Colon (tissue), 2 donors: ENCODE measurements around the gene MARVELD1.
"Not testable (repeated sequence)": the region's sequence is repeated elsewhere in the genome, so short reads cannot be mapped to it uniquely, and the experiment has no call there.

Source experiments
- FAIRE-seq: peaks from 2 replicates; lab custom pipeline; 2012; peaks lifted over from hg19 to GRCh38; lab: Jason Lieb, UNC
- donor health status: control.
- donor health status: control.

Gene MARVELD1

DNA sequence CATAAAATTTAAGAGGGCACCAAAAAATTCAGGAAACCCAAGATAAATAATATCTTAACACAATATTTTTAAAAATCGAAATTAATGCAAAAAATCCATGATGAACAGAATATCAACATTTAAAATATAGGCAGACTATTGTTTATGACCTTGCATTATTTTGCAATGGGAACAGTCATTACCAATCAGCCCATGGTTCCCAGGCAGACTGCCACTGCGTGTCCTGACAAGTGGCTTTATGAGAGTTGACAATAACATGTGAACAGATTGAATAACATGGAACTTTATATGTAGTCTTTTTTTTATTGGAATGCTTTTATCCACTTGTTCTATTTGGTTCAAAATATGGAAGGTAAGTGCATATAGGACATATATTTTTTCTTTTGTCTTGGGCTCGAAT is 23.4 kb upstream of the MARVELD1 start:
- no peak for FAIRE-seq

DNA sequence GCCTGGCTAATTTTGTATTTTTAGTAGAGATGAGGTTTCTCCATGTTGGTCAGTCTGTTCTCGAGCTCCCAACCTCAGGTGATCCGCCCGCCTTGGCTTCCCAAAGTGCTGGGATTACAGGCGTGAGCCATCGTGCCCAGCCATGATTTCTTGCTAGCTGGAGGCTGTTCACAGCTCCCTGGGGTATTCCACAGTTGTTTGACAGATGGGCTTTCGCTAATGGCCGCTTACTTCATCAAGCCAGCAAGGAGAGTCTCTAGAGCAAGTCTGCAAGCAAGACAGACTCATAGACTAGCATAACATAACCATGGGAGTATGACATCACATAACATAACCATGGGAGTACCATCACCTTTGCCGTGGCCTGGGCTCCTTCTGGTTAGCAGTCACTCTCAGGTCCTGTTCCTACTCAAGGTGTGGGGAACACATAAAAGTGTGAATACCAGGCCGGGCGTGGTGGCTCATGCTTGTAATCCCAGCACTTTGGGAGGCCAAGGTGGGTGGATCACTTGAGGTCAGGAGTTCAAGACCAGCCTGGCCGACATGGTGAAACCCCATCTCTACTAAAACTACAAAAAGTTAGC is 15.4 kb upstream of the MARVELD1 start:
- FAIRE-seq: not testable (repeated sequence)

DNA sequence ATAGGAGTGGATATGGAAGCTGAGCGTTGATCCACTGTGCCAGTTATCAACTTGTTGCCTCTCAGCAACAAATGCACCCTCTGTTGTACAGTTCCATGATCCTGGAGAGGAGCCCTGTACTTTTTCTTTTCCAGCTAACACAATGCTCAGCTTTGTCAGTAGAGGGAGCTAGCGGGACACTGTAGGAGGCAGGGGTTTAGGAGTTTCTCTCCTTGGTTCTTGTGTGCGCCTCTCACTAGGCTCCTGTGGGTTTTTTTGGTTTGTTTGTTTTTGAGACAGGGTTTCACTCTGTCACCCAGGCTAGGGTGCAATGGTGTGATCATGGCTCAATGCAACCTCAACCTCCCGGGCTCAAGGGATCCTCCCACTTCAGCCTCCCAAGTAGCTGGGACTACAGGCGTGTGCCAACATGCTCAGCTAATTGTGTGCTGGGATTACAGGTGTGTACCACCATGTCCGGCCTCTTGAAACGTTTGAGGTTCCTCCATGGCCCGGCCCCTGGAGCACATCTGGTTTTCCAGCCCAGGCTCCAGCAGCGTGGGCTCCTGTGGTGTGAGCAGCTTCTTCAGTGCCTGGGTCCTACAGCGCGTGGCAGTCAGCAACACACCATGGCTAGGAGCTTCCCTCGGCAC is 12.0 kb upstream of the MARVELD1 start:
- FAIRE-seq: no peak

DNA sequence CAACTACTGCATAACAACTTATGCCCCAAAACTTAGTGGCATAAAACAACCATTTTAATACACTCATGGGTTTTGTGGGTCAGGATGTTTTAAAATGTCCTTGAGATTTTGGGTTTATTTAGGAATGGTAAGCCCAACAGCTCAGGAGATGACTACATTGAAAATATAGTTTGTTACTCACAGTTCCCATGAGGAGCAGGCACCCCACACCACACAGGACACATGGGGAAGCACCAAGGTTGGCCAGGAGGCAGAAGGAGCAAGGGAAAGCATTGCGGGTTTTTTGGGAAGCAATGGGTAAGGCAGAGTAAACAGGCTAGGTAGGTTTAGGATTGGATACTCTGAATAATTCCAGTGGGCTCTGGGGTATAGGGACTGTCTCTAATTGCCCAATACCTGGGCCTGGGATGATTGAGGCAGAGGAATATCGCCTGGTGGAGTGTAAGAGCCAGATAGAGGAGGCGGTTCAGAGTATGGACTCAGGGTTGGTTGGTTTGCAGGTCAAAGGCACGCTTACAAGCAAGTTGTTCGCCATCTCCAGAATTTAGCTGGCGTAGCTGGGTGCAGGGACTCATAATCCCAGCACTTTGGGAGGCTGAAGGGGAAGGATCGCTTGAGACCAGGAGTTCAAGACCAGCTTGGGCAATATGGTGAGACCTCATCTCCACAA is 10.0 kb upstream of the MARVELD1 start:
- FAIRE-seq: no peak

DNA sequence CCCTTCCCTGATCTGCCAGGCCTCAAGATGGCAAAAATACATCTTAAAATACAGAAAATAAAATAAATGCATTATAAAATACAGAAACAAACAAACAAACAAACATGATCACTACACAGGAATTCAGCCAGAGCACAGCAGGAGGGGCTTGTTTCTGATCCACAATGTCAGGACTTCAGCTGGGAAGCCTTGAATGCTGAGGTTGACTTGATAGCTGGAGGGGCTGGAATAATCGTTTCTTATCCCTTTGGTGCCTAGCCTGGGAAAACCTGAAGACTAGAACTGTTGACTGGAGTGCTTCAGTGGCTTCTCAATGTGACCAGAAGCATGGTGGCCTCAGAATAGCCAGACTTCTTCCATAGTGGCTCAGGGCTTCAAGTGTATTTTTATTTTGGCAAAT is 9.2 kb upstream of the MARVELD1 start:
- FAIRE-seq: no peak

DNA sequence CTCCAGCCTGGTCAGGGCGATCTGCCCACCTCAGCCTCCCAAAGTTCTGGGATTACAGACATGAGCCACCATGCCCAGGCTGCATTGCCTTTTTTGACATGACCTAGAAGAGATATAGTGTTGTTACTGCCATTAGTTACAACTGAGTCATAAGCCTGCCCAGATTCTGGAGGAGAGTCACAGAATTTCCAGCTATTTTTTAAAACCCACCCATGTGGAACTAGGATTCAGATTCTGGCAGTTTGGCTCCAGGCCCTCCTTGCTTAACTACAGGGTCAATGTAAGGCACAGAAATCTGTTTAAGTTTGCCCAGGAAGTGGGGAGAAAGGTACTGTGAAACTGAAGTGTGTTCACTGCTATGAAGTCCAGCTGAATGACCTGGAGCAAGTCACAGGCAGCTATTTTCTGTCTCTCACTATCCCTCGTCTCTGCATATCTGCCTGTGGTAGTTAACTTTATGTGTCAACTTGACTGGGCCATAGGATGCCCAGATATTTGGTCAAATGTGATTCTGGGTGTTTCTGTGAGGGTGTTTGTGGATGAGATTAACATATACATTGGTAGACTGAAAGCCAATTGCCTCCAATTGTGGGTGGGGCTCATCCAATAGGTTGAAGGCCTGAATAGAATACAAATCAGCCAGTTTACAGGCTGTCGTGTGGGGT is 8.4 kb upstream of the MARVELD1 start:
- FAIRE-seq: no peak

DNA sequence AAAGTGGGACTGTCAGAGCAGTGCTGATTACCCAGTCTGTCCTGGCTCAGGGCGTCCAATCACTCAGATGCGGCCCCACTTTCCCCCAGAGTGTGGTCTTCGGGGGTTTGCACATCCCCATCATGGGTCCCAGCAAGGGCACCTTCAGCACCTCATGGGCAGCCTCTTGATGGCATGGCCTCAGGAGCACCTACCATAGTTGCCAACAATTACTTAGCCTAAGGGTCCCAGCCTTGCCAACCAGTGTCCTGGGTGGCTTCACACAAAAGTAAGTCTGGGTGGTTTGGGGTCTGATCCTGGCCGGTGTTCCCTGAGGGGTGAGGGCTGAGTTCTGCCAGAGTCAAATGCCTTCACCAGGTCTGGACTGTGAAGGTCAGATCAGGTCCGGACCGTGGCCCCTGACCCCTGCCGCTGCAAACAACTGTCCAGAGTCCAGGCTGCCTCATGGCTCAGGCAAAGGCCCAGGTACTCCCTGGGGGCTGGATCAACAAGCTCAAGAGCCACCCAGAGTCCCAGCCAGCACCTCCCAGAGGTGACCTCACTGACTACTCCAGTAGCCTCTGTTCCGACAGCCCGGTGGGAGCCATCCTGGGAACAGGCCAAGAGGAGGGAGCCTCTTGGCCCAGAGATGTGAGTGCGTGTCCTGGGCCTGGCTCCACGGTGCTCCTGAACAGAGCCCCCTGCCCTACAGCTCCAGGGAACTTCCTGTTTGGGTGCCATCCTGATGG is 6.2 kb upstream of the MARVELD1 start:
- FAIRE-seq: no peak

DNA sequence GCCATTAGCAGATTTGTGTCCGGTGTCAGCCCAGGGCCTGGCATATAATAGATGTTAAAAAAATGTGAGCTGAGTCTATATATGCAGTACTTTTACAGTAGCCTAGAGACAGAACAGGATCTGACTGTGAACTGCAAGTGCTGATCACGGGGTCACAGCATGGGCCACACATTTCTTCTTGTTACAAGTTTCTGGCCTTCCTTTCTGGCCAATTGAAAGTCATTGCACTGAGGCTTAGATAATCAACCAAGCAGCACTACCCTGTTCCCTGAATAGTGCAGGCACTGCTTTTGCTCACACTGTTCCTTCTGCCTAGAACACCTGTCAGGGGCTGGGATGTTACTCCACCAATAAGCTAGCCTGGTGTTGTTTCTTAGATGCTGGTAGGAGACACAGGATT is 5.4 kb upstream of the MARVELD1 start:
- FAIRE-seq: no peak

DNA sequence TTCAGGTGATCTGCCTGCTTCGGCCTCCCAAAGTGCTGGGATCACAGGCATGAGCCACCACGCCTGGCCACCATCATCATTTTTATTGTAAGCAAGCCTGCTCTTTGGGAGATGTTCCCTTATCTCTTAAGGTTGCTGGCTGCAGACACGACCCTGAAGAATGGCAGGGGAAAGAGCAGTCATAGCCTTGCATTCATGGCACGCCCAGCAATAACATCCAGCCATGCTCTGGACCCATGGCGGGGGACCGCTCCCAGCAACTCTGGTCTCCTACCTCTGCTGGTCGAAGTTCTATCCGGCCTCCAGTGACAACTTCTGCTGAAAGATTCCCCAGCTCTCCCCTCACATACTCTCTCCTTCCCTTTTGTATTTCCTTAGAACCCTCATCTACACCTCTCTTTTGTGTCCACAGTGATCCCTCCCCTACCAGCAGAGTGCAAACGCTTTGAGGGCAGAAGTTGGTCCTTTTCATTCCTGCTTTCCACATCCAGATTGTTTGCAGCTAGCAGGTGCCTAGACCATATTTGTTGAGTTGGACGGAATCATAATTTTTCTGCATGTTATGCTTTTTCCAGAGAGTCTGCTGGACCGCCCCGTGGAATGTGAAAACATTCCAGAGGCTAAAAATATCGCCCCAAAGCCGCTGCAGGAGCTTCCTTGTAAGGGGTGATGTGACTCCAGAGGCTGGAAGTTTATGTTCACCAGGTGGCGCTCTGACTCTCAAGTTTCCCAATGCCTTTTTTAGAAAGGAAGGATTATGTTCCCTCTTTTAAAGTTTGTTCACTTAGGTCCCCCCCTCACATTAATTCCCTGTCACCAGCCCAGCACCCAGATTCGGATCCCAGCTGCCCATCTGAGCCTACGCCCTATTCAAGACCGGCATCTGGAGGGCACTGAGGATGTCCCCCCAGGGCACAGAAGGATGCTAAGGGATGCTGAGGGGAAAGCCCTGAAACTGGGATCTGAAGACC is 4.3 kb upstream of the MARVELD1 start:
- FAIRE-seq: no peak

DNA sequence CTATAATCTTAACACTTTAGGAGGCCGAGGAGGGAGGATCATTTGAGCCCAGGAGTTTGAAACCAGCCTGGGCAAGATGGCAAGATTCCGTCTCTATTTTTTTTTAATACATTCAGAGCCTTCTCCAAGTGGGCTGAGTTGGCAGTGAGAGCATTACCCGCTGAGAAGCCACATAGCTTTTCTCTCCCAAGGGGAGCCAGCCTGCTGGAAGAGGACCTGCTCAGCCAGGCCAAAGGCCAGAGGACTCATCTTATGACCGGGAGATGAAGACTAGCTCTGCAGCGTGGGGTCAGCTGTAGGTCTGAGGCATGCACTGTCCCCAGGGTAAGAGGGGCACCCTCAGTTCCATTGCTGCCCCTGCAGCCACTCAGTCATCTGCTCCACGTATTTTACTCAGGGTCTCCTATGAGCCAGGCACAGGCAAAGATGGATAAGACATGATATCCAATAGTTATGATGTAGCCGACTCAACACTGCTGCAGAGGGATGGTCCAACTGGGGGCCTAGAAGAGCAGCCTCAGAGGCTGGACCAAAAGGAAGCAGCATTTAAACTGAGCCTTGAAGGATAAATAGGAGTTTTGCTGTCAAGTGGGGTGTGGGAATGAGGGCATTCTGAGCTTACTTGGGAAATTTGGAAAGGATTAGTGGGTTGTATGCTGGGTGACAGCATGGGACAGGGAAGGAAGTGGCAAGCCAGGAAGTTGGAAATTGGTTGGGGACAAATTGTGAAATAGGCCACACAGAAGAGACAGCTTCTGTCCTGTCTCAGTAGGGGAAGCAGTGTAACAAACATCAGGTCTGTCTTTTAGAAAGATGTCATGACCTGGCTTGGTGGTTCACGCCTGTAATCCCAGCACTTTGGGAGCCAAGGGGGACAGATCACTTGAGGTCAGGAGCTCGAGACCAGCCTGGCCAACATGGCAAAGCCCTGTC is 1.6 kb upstream of the MARVELD1 start:
- no peak for FAIRE-seq

DNA sequence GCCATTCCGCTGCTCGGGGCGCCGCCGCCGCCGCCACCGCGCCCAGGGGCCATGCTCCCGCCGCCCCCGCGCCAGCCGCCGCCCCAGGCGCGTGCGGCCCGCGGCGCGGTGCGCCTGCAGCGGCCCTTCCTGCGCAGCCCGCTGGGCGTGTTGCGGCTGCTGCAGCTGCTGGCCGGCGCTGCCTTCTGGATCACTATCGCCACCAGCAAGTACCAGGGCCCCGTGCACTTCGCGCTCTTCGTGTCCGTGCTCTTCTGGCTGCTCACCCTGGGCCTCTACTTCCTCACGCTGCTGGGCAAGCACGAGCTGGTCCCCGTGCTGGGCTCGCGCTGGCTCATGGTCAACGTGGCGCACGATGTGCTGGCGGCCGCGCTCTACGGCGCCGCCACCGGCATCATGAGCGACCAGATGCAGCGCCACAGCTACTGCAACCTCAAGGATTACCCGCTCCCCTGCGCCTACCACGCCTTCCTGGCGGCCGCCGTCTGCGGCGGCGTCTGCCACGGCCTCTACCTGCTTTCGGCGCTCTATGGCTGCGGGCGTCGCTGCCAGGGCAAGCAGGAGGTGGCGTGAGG is 383 bp downstream of the MARVELD1 start:
- FAIRE-seq: no peak

DNA sequence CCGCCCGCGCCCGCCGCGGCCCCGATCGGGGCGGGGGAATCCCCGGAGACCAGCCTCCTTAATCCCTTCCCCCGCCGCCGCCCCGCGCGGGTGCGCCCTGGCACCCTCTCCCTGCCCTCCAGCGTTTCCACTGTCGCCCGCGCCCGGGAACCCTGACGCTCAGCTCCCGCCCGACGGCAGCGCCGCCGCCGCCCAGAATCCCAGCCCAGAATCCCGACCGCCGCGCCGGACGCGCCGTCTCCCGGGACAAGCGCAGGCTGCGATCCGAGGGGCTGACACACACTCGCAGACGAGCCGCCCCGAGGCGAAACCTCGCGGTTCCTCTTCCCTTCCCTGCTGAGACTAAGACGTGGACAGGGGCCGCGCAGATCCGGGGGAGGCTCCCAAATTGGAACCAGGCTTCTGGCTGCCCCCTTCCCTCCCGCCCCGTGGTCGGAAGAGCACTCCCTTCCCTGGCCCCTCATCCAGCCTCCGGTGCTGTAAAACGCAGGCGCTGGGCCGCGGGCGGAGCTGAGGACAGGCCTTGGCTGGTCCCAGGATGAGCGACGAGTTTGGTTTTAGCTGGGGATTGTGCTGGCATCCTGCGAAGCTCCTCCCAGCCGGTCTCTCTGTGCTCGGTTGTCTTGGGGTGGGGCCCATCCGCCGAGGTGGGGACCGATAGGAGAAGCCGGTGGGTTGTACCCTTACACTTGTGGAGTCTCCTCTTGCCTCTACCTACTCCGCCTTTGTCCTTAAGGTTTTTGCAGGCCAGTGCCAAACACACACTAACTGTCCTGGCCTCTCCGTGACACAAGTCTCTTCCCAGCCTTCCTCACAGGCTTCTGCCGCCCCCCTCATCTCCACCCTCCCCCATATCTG is 1.1 kb downstream of the MARVELD1 start:
- no peak for FAIRE-seq

DNA sequence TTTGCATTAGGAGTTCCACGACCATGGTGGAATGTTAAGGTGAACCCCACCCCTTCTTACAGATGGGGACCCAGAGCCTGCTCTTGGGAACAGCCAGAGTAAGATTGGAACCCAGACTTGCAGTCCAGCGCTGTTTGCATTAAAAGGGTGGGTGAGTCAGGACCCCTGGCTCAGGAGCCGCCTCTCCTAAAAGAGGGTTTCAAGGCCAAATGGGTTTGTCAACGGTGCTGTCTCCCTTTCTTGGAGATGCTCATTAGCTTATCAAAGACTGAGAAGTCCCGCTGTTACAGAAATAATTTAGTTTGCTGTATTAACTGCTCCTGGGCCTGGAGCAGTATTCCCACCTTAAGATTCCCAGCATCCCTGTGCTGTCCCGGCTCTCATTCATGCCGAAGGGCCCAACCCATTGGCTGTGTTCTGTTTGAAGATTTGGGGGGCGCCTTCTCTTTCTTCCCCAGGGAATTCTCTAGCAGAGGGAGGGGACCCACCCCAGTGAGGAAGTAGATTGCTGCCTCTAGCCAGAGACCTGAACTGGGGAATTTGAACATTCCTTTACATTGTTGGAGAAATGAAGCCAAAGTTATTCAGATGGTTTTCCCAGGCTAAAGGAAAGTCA is 1.8 kb downstream of the MARVELD1 start:
- no peak for FAIRE-seq

DNA sequence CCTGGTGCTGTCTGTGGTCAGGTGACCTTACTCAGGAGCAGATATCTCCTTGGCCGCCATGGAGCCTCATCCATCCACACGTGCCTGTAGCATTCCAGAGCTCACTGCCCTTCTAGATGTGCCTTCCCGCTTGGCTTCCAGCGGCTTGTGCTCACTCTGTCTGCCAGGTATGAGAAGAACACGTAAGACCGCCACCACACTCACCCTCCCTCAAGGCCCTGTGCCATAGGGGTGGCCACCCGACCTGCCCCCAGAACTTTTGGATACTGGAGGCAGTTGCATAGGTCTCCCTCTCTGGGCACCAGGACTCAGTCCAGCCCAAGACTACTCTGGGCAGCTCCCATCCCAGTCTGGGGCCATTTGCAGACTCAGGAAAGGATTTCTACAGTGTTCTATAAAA is 4.1 kb downstream of the MARVELD1 start:
- FAIRE-seq: no peak

DNA sequence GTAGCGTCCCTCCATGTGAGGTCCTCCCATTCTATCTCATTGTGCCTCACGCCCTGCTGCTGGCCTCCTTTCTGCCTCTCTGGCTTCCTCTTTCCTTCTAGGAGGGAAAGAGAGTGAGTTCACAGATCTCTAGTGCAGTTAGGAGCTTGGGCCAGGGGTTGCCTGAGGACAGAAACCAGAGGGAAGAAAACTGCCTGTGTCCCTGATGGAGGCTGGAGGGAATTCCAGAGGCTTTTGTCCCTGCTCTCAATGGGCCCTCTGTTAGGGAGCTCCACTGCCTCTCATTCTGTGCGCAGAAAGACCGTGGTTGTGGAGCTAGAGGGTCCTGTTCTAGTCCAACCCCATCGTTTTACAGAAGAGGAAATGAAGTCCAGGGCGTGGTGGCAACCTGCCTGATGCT is 4.6 kb downstream of the MARVELD1 start:
- no peak for FAIRE-seq

DNA sequence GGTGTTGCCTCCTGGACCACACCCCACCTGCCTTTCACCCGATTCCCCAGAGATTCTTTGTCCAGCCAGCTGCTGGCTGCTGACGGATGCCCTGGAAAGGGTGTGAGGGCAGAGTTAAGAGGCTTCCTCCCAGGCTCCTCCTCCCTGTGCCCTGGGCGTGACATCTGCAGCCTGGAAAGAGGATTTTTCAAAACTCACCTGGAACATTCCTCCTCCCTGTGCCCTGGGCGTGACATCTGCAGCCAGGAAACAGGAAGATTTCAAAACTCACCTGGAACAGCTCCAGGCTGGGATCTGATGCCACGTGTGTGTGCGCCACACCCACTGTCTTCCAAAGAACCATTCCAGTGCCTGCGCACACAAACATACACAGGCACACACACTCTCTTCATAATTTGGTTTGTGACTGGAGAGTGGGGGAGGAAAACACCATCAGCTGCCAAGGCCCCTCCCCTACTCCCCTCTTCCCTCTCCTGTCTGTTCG is 5.2 kb downstream of the MARVELD1 start:
- FAIRE-seq: peak; percentile 73

DNA sequence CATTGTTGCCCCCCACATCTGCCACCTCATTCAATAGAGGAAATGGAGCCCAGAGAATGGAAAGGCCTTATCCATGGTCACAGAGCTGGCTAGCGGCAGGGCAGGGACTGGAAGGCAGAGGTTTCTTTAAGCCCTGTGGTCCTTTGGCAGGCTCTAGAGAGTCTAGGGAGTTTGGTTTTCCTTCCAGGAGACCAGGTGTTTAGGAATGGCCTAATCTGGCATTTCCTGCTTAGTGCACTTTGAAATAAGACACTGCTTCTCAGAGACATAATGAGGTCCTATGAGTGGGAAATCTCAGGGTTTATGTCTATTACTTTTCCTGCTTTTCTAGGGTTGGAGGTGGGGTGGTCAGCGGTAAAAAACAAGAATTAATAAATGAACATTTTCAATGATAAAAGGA is 6.1 kb downstream of the MARVELD1 start:
- FAIRE-seq: no peak
